ENCODE results near the gene LRRK1.

- no peak for TF ChIP-seq CTCF (IDR thresholded peaks at IDR 0.05)
- no peak for TF ChIP-seq EZH2phosphoT487 (IDR thresholded peaks at IDR 0.05)
These were observed 61.9 kb downstream of the LRRK1 start for GRCh38 chr15:100981086-100981485.

Data from neural progenitor cell (in vitro differentiated cells).